ENCODE measurements around the gene ZNF136.

The ZNF136 gene

GRCh38 chr19:12162882-12163806 lies at the start of gene ZNF136:
TSS of gene ZNF136 (plus strand) at chr19:12163096. CDS start at chr19:12163204, 108 bp downstream.
- DNase-seq: peak; percentile 92

DNA sequence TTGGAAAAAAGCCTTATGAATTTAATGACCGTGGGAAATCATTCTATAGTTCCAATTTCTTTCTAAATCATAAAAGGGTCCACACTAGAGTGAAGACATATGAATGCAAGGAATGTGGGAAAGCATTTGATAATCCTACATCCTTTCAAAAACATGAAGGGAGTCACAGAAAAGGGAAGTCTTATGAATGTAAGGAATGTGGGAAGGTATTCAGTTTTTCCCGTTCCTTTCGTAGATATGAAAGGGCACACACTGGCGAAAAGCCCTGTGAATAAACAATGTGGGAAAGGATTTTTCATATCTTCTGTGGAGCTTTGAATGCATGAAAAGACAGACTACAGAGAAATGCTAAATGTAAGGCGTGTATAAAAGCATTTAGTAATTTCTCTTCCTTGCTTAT lies 49.8 kb upstream of the ZNF136 start:
- no peak for DNase-seq

DNA sequence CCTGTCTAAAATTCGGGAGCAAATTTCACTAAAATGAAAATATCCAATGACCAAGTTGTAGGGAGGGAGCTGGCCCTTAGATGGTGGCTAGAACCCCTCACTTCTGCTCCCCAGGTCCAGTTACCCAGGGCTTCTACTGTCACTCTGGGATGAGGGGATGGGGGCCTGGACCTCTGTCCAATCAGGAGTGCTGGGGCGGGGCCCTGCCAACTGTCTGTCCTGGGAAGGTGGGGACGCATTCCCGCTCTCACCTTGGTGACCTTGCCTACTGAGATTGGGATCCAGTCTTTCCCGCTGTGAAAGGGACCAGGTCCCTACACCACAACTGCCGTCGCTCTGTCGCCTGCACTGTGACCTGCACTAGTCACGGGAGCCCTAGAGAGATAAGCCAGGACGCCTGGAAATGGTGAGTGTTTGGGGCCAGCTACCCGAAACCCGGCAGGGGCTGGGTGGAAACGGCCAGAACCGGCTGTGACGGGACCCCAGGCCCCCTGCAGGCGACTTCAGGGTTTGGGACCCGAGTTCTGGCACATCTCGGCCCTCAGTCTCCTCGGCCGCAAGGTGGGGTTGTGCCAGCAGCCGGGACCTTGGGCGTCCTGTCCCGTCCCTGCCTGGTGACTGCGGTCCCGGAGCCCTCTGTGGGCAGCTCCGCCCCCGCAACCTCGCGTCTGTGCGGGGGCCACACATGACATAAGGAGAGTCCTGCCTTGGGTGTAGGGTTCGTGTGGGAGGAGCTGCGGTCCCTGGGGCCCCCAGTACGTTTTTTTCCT lies 45.5 kb upstream of the ZNF136 start:
- no peak for DNase-seq

DNA sequence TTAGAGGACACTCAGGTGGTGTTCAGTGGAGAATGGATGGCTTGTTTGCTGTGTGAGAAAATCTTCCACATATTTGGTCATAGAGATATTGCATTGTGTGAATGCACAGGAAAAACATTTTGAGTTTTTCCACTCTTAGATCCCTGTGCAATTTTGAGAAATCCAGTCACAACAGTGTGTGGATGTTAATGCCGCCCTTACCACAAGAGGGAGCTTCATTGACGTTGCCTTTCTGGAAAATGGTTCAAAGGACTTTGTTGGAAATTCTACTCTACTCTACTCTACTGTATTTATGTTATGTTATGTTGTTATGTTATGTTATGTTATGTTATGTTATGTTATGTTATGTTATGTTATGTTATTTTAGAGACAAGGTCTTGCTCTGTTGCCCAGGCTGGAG lies 36.2 kb upstream of the ZNF136 start:
- DNase-seq: no peak

- DNase-seq: no peak
These were observed 29.8 kb upstream of the ZNF136 start for GRCh38 chr19:12133069-12133468.

DNA sequence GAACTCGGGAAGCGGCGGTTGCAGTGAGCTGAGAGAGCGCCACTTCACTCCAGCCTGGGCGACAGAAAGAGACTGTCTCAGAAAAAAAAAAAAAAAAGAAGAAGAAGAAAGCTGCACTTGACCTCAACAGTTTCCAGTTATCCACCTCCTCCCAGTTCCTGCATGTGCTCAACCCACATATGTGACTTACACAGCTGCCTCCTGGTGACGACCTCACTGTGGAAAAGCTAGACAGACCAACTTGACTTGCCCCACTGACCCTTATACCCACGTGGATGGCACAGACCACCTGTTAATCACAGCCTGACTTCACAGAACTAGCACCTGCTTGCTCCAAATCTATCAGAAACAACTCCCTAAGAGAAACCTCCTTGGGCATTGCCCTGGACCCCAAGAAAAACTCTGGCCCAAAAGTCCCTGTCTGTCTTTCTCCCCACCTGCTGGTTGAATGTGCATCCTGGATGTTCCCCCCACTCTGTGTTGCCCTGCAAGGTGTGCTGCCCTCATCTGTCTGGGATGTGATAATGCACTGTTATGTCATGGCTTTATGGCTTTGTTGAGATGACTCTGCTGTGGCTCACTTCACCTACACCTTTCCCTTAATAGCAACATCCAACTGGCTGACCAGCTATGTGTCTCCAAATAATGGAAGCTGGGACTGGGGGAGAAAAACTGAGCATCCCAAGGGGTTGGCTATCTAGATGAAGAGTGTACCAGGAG lies 25.5 kb upstream of the ZNF136 start:
- DNase-seq: peak; percentile 29

DNA sequence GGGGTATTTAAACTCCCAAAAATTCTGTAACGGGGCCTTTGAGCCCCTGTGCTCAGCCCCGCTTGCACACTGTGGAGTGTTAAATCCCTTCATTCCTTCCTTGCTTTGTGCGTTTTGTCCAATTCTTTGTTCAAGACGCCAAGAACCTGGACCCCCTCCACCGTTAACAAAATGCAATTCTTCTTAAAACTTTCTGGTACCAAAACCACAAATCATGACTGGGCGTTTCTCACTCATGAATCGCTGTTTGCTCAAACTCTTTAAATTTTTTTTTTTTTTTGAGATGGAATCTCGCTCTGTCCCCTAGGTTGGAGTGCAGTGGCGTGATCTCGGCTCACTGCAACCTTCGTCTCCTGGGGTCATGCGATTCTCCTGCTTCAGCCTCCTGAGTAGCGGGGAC lies 23.6 kb upstream of the ZNF136 start:
- no peak for DNase-seq

DNA sequence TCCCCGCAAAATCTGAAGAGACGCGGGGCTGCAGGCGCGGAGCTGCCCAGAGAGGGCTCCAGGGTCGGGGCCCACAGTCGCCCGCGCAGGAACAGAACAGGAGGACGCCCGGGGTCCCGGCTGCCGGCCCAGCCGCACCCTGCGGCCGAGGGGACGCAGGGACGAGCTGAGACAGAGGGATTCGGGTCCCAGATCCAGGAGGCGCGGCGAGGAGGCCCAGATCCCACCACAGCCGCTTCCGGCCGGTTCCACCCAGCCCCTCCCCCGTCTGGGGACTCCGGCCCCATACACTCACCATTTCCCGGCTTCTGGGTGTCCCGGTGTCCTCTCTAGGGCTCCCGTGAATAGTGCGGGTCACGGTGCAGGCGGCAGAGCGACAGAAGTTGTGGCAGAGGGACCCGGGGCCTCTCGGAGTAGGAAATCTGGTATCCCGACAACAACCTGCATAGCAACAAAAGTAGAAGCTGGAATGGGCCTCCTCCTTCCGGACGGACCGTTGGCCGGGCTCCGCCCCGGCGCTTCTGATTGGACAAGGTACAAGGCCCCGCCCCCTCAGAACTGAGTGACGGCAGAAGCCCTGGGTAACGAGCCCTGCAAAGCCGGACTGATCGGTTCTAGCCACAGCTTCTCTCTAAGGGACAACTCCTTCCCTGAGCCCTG lies 22.9 kb upstream of the ZNF136 start, which contains the start of gene ZNF20:
Gene ZNF20 (minus strand): TSS at position 466 of the 660 bp plus-strand sequence. CDS start 168 bp downstream, at position 298.
- peak; percentile 90 for DNase-seq

DNA sequence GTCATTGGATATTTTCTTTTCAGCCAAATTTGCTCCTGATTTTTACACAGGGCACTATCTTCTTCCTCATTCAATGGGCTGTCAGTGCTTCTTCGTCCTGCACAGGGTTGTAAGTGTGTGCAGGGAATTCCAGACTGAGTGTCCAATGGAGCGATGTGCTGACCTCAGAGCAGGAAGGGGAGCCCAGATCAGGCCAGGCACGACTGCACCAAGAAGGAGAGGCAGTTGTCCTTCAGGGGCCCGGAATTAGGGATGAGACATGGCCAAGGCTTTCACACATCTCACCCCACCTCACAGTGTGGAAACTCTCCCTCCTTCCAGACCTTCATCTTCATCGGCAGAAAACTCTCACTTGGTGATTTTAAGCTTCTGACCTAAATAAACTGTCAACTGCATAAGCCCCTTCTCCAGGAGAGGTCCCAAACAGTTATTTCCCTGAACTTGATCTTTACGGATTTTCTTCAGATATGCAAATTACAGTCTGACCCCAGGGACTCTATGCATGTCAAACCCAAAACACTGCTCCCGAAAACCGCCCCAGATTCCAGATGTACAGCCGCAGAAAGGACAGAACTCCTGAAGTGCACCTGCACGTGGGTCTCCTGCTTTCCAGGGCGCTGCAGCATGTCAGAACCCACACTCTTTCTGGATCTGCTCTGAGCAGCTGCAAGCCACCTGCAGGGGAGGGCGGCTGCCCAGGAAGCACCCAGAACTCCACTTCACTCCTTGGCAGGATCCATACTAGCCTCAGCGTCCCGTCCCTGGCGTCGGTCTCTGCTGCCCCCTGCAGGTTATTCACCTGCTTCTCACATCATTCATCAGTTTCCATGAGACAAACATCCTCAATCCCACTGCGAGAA lies 22.1 kb upstream of the ZNF136 start:
- DNase-seq: peak; percentile 86

DNA sequence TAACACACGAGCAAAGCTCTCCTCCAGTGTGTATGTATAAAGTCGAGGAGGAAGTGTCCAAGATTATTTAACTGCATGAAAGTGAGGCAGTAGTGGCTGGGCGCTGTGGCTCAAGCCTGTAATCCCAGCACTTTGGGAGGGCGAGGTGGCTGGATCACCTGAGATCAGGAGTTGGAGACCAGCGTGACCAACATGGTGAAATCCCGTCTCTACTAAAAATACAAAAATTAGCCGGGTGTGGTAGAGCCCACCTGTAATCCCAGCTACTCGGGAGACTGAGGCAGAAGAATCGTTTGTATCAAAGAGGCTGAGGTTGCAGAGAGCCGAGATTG lies 21.5 kb upstream of the ZNF136 start:
- DNase-seq: no peak

DNA sequence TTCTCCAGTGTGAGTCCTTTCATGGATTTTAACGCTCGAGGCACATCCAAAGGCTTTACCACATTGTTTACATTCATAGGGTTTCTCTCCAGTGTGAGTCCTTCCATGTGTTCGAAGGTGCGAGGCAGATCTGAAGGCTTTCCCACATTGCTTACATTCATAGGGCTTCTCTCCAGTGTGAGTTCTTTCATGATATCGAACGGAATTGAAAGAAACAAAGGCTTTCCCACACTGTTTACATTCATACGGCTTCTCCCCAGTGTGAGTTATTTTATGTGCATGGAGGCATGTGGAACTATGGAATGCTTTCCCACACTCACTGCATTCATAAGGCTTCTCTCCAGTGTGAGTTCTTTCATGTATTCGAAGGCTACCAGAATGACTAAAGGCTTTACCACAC lies 17.5 kb upstream of the ZNF136 start:
- DNase-seq: no peak

DNA sequence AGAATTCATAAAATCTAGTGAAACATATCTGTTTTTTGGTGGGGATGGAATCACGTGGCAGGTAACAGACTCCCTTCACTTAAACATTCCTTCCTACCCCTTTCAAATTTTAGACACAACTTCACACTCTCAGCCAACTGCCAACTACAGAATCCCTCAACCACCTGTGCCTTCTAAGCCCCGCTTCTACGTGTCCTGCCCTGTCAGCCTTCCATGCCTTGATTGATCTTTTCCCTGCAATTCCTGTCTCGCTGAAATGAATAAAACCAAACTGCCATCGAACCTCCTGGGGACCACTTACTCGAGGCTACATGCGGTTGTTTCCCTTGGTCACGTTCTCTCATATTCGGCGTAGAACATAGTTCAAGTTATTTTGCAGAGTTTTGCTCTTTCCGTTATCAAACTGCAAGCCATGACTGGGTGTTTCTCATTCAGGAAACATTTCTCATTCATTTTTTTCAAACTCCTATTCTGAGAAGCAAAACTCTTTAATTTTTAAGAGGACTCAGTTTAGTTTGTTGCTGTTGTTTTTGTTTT lies 7.5 kb upstream of the ZNF136 start:
- no peak for DNase-seq

DNA sequence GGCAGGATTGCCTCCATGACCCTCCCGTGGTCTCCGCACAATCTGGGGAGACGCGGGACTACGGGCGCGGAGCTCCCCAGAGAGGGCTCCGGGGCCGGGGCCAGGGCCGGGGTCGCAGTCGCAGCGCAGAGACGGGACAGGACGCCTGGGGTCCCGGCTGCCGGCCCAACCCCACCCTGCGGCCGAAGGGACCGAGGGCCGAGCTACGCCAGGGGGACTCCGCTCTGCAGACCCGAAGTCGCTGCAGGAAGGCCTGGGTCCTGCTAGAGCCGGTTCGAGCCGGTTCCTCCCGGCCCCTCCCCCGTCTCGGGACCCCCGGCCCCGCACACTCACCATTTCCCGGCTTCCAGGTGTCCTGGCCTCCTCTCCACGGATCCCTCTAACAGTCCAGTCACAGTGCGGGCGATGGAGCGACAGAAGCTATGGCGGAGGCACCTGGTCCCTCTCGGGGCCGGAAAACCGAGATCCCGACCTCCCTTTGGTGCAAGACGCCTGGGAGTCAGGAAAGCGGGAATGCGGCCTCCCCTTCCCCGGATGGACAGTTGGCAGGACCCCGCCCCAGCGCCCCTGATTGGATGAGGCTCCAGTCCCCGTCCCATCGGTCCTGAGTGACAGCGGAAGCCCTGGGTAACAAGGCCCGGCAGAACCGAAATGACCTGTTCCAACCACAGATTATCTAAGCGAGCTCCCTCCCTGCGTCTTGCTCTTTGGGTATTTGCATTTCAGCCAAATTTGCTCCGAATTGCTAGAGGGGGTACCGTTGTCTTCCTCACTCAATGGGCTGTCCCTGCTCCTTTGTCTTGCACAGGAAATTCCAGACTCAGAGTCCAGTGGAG lies 6.5 kb upstream of the ZNF136 start, which contains the start of gene ZNF625:
Gene ZNF625 (minus strand): TSS at position 512 of the 836 bp plus-strand sequence. CDS start 176 bp downstream, at position 336.
- DNase-seq: peak; percentile 25

GRCh38 chr19:12159773-12160414 lies 3.0 kb upstream of the ZNF136 start:
- DNase-seq: no peak

- DNase-seq: no peak
These were observed 399 bp upstream of the ZNF136 start for GRCh38 chr19:12162513-12162881.

- DNase-seq: no peak
These were observed 930 bp downstream of the ZNF136 start for GRCh38 chr19:12163826-12164225.

DNA sequence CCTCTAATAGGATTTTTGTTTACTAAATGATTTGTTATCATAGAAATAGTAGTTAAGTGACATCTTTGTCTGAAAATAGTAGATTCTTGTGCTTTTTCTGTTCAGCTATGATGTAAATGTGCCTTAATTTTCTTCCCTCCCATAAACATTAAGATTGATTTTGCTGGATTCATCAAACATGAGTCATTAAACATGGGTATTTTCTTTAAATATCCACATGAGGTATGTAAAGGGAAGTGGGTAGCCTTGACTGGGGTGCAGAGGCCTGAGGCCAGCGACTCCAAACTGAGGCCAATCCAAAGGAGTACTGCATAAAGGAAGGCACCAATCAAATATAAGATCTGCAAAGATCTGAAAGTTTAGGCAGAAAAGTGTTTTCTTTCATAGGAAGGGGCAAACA lies 3.7 kb downstream of the ZNF136 start:
- no peak for DNase-seq

GRCh38 chr19:12180377-12180776 lies 17.5 kb downstream of the ZNF136 start:
- no peak for DNase-seq

DNA sequence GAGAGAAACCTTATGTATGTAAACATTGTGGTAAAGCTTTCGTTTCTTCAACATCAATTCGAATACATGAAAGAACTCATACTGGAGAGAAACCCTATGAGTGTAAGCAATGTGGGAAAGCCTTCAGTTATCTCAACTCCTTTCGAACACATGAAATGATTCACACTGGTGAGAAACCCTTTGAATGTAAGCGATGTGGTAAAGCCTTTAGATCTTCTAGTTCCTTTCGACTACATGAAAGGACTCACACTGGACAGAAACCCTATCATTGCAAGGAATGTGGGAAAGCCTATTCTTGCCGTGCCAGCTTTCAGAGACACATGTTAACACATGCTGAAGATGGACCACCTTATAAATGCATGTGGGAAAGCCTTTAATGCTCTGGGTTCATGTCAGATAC lies 24.7 kb downstream of the ZNF136 start:
- DNase-seq: no peak
